NCI-H2227 (cell line): Measurements from ENCODE around the gene RHEB.

Experiments
- DNase-seq: peaks from one replicate; lab custom pipeline; 2025; ENCODE audit not compliant: unreplicated experiment; lab: John Stamatoyannopoulos, UW

Gene RHEB

DNA sequence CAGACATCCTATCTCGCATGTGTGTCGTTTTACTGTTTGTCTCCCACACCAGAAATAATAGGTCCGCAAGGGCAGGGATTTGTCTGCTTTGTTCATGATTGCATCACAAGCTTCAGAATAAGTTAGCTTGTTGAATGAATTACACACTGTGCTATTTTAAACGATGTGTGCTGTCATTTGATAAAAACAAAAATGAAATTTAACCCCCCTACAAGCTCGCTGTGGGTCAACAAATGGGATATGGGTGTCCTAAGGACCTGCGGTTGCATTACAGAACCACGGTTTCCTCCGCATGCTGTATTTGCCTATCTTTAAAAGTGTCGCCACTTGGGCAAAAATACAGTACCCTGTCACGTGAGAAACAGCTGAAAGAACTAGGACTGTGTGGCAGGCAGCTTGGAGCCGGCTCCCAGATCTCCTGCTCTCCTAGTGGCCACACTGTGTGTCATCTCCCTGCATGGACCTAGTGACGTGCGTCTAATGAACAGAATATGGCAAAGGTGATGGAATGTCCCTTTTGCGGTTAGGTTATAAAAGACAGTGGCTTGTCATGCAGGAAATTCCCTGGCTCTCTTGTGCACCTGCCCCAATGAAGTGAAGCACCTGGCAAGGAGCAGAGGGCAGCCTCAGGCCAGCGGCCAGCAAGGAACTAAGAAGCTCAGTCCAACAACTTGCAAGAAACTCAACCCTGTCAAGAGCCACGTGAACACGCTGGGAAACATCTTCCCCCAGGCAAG lies 46.9 kb downstream of the RHEB start:
- no peak for DNase-seq

DNA sequence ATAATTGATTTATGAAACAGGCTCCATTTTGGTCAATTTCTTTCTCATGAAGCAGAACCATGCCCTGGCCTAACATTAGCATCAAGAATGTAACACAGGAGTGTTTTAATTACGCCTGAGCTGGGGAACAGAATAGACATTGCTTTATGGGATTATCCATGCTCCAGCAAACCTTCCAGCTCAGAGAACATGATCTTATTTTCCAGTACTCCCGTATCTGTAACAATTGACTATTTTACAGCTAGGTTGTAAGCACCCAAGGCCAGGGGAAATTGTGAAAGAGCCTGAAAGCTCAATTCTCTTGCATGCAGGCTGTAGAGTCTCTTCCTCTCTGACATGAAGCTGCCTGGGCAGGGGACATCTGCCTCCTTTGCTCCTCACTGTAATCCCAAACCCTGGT lies 49.0 kb downstream of the RHEB start:
- DNase-seq = no peak

DNA sequence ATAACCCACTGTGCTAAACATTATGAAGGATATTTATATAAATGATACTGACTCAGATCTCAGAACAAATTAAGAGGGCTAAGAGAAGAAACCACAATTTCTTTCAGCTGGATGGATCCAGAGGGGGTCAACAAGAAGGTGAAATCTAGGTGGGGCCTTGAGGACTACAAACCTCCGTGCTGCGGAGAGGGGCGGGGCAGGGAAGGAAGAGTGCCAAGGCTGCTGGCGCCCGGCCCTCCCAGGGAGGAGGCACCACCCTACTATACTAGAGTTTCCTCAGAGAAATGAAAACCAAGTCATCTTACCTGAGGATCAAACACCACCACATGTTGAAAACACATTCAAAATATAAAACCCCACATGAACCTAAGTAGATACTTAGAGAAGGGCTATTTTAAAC lies 50.4 kb downstream of the RHEB start:
- no peak for DNase-seq

DNA sequence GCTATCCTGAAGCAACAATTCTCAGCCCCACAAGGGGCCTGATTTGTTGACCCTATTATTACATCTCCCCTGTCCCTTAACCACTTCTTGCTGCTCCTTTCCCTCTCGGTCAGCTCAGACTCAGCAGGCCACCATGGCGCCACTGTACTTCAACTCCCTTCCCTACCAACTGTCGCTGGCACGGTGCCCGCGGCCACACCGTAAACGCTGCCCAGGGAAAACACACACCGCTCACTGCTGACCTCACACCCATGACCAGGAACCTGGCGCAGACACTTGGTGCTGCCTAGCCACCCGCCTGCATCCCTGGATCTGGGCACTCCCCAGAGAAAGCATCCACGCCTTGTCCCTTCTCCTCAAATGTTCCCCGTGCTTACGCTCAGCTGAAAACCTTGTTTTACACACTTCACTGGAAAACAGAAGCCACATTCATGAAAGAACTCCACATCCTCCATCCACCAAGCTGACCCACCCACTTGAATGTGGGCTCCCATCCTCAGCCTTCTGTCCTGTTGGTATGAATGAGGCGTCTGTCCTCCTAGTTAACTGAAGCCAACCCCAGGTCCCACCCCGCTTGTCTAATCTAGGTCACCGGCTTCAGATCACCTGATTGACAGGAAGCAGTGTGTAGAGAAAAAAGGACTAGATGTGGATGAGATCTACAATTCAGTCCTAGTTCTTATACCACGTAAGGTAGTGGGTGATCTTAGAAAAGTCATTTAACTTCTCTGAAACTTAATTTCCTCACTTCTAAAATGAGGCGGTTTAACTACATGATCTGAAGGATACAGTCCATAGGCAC lies 51.3 kb downstream of the RHEB start:
- peak; percentile 15 for DNase-seq

DNA sequence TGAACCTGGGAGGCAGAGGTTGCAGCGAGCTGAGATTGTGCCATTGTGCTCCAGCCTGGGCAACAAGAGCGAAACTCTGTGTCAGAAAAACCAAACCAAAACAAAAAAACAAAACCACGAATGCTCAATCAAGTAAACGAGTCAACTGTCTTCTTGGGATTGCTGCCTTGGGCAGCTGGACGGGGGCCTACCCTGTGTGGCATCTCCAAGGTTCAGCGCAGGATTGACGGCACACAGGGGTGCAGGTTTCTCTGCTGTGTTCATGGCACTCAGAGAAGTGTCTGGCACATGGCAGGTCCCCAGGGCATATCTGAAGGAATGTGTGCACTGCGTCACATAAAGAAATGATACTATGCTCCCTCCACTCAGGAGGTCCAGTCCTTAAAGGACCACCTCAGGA lies 54.5 kb downstream of the RHEB start:
- no peak for DNase-seq

DNA sequence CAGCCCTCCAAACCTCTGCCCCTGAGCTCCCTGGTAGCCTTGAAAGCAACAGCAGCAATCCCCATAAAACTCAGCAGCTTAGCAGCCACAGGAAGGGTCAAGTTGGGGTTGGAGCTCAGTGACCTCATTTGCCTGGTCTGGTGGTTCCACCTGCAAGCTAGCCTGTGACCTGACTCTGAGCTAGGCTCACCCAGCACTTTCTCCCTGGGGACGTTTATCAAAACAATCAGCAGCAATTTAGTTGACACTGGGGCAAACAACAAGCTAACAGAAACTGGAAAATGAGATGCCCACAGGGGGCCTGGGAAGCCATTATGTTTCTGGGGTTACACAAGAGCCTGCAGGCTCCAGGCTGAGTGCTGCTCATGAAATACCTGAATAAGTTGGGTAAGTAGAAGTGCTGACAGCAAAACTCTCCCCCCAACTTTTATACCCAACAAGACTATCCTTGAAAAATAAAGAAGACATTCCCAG lies 57.4 kb downstream of the RHEB start:
- no peak for DNase-seq

DNA sequence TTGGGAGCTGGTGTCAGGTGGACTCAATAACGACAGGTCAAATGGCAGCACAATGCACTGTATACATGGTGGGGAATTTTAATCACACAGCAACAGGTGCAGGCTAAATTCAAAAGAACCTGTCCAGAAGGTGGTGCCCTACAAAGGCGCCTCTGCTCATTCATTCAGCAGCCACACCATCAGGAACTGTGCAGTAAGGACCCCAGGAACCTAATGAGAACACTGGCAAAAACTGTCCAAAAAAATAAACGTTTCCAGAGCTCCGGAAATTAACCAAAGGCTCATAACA lies 57.8 kb downstream of the RHEB start:
- DNase-seq = no peak

DNA sequence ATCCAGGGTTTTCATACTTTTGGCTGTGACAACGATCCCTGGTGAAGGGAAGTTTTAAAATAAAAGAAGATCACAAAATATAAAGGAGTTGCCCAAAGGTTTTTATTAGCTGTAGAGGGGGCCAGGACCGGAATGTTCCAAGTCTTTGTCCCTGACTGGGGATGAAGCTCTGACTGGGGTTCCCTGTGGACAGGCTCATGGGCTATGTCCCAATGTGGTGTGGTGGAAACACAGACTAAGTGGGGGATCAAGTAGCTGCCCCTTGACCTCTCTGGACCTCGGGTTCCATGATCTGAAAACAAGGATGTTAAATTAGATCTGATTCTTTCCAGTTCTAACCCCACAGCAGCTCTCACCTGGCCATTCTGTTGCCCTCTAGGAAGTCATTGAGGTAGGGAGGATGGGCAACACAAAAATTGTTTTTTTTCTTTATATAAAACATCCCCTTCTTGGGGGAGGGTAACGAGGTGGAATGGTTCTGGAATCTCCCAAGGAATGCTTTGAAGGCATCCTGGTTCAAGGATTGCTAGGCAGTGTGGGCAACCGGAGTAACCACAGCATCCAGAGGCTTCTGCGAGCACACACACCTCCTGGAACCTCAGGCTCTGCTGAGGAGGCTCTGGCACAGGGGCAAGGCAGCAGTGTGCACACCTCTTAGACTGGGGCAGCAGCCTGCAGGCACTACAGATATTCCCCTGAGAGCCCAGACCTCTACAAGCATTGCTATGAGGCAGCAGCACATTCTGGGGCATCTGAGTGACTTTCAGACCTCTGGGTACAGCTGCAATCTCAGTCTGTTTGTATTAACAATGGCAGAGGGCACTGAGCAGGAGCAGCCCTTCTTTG lies 58.4 kb downstream of the RHEB start:
- DNase-seq = no peak

DNA sequence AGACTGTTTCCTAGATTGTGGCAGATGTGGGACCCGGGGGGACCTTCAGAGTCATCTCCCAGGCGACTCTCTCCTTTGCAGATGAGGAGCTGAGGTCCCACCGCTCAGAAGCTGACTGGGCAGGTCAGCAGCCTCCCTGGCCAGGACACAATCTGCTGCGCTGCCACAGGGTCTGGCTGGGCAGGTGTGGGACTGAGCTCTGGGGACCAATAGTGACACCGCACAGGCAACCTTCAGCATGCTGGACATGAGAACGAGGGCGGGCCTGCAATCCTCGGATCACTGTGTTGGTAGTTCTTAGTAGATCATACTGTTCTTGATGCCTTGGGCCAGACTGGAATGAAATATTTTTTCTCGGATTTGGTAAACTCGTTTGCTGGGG lies 59.2 kb downstream of the RHEB start:
- no peak for DNase-seq

DNA sequence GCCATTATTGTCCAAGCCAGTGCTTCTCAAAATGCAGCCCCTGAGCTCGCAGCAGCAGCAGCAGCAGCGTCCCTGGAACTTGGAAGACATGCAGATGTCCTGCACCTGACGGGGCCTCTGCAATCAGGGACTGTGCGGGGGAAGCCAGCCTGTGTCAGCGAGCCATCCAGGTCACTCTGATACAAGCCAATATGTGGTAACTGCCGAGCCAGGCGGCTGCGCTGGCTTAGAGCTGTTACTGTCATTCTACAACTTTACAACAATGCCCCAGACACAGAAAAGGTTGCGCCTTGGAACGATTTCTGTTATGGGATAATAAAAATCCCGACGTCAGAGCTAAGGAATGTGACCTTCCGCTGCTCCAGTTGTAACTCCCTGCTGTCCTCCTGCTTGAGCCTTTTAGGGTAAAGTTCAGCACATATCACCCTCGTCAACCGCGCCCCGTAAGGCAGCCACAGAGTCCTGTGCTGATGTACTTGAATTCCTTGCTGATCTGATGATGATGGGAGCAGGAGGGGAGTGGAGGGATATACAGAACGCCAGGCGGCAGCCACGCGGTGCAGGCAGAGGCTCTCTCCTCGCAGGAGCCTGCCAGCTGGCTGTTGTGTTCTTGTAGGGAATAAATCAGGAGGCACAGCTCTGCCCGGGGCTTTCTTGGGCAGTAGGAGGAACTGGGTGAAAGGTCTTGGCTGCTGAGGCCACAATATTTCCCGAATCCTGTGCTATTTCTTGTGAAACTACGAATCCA lies 59.8 kb downstream of the RHEB start:
- DNase-seq = peak; percentile 65

DNA sequence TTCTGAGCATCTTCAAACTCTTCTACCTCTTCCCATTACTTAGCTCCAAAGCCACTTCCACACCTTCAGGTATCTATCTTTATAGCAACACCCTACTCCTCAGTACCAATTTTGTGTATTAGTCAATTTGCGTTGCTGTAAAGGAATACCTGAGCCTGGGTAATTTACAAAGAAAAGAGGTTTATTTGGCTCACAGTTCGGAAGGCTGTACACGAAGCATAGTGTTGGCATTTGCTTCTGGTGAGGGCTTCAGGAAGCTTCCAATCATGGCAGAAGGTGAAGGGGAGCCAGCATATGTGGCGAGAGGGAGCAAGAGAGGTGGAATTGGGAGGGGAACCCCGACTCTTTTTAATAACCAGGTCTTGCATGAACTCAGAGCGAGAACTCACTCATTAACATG lies 62.2 kb downstream of the RHEB start:
- no peak for DNase-seq

DNA sequence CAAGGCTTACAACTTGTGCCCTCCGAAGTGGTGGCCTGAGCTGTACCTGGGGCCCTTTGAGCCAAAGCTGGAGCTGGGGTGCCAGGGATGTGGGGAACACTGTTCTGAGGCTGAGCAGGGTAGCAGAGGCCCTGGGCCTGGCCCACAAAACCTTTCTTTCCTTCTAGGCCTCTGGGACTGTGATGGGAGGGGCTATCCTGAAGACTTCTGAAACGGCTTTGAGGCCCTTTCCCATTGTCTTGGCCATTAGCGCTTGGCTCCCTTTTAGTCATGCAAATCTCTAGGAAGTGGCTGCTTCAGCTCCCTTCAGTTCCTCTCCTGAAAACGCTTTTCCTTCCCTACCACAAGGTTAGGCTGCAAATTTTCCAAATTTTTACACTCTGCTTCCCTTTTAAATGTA lies 62.9 kb downstream of the RHEB start:
- no peak for DNase-seq

DNA sequence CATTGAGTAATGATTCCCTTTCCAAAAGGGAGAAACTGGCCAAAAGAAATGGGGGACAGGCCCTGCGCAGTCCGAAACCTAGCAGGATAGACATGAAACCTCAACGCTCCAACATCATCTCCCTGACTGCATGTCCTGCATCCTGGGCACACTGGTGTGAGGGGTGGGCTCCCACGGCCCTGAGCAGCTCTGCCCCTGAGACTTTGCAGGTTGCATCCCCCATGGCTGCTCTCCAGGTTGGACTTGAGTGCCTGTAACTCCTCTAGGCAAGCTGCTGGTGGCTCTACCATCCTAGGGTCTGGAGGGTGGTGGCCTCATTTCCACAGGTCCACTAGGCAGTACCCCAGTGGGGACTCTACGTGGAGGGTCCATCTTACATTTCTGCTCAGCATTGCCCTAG lies 63.4 kb downstream of the RHEB start:
- no peak for DNase-seq

DNA sequence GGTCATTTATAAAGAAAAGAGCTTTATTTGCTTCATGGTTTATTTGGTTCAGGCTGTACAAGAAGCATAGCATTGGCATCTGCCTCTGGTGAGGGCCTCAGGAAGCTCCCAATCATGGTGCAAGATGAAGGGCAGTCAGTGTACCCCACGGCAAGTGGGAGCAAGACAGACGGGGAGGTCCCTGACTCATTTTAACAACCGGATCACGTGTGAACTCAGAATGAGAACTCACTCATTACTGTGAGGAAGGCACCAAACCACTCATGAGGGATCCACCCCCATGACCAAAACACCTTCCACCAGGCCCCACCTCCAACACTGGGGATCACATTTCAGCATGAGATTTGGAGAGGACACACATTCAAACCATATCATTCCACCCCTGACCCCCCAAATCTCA lies 64.0 kb downstream of the RHEB start:
- no peak for DNase-seq

DNA sequence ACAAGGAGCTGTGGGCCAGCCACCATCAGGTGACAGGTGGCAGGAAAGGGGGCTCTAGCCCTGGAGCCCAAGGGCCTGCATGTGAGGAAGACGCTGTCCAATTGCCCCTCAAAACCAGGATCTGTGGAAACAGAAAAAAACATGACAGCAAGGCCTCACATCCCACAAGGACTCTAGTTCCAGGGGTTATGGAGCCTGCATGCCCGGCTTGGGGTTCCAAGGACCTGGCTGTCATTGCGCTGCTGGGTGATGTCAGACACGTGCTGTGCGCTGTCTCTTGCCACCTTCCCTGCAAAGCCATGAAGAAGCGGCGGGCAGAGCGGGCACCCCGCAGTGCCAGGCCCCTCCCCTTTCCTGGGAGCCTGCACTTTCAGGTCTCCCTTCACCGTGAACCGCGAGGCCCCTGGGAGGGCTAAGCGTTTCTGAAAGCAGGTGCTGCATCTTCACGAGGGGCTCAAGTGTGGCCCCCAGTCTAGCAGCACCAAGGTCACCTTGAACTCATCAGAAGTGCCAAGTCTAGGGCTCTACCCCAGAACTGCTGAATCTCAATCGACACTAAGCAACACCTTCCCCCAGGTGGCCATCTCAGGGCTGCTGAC lies 64.7 kb downstream of the RHEB start:
- DNase-seq = no peak

DNA sequence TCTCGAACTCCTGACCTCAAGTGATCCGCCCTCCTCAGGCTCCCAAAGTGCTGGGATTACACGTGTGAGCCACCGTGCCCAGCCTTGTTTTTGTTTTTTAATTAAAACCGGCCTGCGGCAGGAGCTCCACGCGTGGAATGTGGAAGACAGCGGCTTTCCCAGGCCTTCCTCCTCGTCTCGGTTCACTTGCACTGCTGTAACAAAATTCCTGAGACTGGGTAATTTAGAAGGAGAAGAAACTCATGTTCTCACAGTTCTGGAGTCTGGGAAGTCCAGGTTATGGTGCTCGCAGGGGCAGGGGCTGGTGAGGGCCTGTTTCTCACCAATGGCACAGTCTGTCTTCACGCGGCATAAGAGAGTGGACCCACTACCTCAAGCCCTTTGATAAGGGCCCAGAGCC lies 65.4 kb downstream of the RHEB start:
- DNase-seq = no peak

DNA sequence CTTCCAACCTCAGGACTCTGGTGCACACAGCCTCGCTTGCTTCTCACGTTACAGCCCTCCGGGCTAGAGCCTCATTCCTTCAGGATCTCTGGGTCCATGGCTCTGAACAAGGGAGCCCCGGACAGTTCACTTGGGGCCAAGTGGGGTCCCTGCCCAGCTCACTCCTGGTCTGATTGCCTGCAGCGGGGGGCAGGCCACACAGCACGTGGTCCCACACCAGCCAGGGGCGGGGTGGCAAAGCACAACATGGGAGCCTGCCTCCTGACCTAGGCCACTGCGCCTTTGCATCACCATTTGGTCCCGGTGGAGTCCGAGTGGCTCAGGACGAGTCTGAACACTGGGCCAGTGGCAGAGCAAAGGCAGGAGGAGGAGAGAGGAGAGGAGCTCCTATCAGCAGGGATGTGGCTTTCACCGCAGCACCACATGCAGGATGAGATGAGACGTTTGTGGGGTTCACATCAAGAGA lies 66.3 kb downstream of the RHEB start:
- no peak for DNase-seq

DNA sequence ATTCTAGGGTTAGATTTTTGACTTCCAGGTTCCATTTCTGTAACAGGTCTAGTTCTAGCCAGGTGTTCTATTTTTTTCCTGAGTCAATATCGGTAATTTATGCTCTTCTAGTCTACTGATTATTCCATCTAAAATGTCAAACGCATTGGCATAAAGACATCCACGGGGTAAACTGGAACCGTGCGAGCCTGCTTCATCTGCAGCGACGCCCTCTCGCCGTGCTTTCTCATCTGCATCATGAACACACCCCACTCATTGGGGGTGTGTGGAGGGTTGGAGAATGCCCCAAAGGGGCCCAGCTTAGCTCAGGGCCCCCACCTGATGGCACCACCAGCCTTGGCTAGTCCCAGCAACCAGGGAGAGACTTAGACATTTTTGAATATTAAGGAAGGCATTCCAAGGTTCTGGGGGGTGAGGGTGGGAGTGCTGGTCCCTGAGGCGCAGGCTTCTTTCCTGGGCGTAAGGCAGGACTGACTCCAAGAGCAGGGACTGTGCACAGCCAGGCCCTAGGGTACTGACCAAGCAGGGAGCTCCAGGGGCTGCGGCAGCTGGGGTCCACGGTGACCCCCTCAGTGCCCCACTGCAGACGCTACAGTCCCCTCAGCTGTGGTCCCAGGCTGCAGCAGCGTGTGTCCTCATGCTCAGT lies 66.9 kb downstream of the RHEB start:
- no peak for DNase-seq

DNA sequence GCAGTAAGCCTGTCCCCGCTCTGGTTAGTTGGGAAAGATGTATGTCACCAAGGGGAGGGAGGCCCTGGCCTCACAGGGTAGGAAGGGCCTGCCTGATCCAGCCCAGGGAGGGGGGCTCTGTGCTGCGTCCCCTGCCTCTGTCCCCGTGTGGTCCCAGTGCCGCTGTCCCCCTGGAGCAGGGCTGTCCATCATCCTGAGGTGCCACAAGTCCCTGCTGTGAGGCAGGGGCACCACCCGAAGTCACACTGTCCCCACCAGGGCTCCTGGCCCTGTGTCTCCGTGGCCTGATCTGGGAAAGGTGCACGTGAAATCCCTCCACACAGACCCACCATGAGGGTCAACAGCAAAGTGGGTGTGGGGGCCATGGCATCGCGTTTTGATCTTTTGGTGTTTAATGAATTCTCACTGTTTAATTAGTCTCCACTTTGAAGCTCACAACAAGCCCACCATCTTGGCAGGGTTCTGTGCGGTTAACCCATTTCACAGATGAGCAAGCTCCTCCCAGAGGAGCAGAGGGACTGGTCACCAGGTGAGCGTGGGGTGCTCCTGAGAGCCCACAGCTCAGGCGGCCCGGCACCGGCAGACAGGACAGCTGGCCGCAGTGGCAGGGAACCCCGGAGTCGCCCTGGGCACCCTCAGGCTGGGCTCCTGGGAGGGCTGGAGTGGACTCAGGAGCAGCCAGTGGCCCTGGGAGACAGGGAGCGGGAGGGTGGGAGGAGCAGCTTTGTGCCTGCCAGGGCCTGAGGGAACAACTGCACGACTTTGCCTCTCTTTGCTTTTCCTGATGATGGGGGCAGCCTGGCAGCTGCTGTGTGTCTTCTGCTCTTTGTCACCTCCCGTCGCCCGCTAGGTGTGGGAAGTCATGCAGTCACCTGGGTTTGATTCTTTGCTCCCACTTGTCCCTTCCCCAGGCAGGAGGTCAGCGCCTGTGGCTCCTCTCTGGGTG lies 67.8 kb downstream of the RHEB start:
- no peak for DNase-seq
